GM12892 (cell line): ENCODE data around the gene ABCB9.

ENCODE experiments used
- POLR2A ChIP-seq: IDR thresholded peaks from 2 replicates; pipeline ENCODE4 v1.6.1; 2011; ENCODE audit warnings: low read depth, low read length, control low read depth
- POLR2AphosphoS5 ChIP-seq: IDR thresholded peaks from 2 replicates; pipeline ENCODE4 v1.6.1; 2011; ENCODE audit warnings: low read depth, low read length, control low read depth
- TAF1 ChIP-seq: IDR thresholded peaks from 2 replicates; pipeline ENCODE4 v1.6.1; 2011; ENCODE audit warnings: low read depth, mild to moderate bottlenecking, control low read depth, low read length, borderline replicate concordance

DNA sequence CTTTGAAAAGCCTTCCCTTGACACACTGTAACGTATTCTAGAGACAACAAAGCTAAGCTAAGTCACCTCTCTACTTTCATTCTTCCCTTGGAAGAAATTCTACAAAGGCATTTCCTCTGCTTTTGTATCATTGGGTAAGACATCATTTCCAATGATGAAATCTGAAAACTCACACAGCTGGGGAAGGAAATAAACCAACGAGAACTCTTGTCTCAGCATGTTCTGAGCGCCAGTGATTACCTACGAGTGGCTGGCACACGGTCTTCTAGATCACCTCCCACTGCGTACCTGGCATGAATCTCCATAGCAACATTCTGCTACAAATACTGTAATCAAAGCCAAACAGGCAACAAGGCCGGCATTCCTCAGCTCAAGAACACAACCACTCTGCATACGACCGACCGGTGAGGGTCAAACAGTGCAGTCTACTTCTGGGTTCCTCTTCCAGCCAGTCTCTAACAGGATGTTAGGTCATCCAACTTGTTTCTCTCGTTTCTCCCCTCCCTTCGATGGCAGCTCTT, 78.0 kb downstream of the ABCB9 start:
- TF ChIP-seq POLR2A (no peak), POLR2AphosphoS5 (no peak), TAF1 (no peak)
